ENCODE data around the gene ASCC2.

The ASCC2 gene

DNA sequence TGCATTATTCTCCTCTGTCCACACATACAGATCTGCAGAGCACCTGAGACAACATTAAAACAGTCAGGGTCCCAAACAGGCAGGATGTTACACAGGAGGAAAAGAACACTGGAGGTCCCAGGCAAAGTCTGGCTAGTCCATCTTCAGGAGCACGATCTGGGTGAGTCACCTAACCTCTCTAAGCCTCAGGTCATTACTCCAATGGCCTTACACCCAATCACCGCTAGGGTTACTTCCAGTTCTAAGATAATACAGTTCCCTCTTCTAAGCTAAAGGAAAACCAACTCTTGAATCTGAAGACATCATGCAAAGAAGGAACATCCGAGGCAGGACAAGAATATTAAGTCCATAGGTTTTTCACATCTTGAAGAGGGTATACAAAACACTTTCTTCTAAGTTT is 24.5 kb downstream of the ASCC2 start (continued):
- TF ChIP-seq TSHZ2 (CRISPR knock-in tag; IDR thresholded peaks at IDR 0.05): no peak

DNA sequence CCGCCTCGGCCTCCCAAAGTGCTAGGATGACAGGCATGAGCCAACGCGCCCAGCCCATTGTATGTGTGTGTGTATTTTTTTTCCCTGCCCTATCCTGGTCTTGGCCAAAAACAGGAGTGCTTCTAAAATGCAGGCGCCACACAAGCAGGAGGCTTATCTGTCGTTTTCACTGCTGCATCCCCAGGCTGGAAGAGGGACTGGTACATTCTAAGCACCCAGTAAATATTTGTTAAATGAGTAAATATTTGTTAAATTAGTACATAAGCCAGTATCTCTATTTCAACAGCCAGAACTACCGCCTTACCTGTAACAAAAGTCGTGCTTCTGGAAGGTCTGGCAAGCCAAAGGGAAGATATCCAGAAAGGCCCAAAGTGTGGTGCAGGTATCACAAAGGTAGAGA is 24.9 kb downstream of the ASCC2 start:
- no peak for ATAC-seq
- TF ChIP-seq ESRRG (CRISPR knock-in tag; IDR thresholded peaks at IDR 0.05) (no peak), RARB (CRISPR knock-in tag; IDR thresholded peaks at IDR 0.05) (no peak), CSDC2 (CRISPR knock-in tag; IDR thresholded peaks at IDR 0.05) (no peak), ARNTL (CRISPR knock-in tag; IDR thresholded peaks at IDR 0.05; ENCODE audit: borderline replicate concordance, low read depth) (no peak), TOX (CRISPR knock-in tag; IDR thresholded peaks at IDR 0.05; ENCODE audit: borderline replicate concordance) (no peak), ZFP30 (CRISPR knock-in tag; IDR thresholded peaks at IDR 0.05) (no peak), ZFP3 (CRISPR knock-in tag; IDR thresholded peaks at IDR 0.05) (no peak), TSHZ2 (CRISPR knock-in tag; IDR thresholded peaks at IDR 0.05) (no peak), PPARA (CRISPR knock-in tag; IDR thresholded peaks at IDR 0.05; ENCODE audit: borderline replicate concordance) (no peak), ZNF70 (CRISPR knock-in tag; IDR thresholded peaks at IDR 0.05) (no peak), ZNF8 (CRISPR knock-in tag; IDR thresholded peaks at IDR 0.05) (no peak), TCF4 (CRISPR knock-in tag; IDR thresholded peaks at IDR 0.05; ENCODE audit: borderline replicate concordance) (no peak), OSR1 (CRISPR knock-in tag; IDR thresholded peaks at IDR 0.05) (no peak)
- TF ChIP-seq, protein P1, sequence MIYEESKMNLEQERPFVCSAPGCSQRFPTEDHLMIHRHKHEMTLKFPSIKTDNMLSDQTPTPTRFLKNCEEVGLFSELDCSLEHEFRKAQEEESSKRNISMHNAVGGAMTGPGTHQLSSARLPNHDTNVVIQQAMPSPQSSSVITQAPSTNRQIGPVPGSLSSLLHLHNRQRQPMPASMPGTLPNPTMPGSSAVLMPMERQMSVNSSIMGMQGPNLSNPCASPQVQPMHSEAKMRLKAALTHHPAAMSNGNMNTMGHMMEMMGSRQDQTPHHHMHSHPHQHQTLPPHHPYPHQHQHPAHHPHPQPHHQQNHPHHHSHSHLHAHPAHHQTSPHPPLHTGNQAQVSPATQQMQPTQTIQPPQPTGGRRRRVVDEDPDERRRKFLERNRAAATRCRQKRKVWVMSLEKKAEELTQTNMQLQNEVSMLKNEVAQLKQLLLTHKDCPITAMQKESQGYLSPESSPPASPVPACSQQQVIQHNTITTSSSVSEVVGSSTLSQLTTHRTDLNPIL (CRISPR knock-in tag; IDR thresholded peaks at IDR 0.05; ENCODE audit: low read depth): no peak

DNA sequence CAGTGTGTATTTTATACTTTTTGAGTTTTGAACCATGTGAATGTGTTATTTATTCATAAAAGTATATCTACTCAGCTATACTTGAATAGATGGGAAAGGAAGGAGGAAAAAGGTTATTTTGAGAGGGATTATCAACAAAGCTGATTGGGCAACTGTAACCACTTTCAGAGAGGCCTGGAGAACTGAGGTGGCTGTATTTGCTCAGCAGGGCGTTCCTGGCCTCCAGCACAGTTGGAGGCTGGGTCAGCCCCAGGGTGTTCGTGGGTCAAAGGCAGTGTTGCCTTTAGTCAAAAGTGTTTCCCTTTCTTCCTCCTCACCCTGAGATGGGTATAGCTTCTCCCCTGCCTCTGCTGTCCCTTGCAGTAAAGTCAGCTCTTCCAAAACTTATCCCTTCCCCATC is 26.7 kb downstream of the ASCC2 start:
- TF ChIP-seq ZNF70 (CRISPR knock-in tag; IDR thresholded peaks at IDR 0.05) (no peak), BACH2 (CRISPR knock-in tag; IDR thresholded peaks at IDR 0.05; ENCODE audit: borderline replicate concordance) (no peak)
- no peak for ATAC-seq

DNA sequence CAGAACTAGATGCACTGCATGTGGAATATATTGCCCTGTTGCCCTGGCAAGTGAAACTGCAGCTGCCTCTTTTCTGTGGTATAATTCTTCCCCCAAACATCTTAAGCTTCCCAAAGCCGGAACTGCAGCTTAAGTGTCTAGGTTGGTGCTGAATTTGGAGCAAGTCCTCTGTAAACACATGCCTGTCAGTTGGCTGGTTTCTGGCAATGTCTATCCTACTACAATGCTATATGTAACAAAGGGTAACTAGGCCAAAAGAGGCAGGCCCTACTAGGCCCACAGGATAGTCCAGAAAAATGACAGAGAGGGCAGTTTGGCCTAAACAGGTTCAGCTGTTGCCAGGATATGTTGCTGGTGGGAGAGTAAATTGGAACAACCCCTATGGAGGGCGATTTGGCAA is 27.9 kb downstream of the ASCC2 start:
- ATAC-seq: no peak
- TF ChIP-seq ZFP3 (CRISPR knock-in tag; IDR thresholded peaks at IDR 0.05): no peak
- no peak for TF ChIP-seq RARB (CRISPR knock-in tag; IDR thresholded peaks at IDR 0.05)
- TF ChIP-seq, protein P1 (CRISPR knock-in tag; IDR thresholded peaks at IDR 0.05; ENCODE audit: low read depth): no peak
- no peak for TF ChIP-seq ZNF8 (CRISPR knock-in tag; IDR thresholded peaks at IDR 0.05)
- no peak for TF ChIP-seq SNAI2 (CRISPR knock-in tag; IDR thresholded peaks at IDR 0.05)
- no peak for TF ChIP-seq ARNTL (CRISPR knock-in tag; IDR thresholded peaks at IDR 0.05; ENCODE audit: borderline replicate concordance, low read depth)

GRCh38 chr22:29806196-29806595 is 31.9 kb downstream of the ASCC2 start:
- no peak for TF ChIP-seq SNAI2 (CRISPR knock-in tag; IDR thresholded peaks at IDR 0.05)
- TF ChIP-seq PPARA (CRISPR knock-in tag; IDR thresholded peaks at IDR 0.05; ENCODE audit: borderline replicate concordance): no peak
- TF ChIP-seq CSDC2 (CRISPR knock-in tag; IDR thresholded peaks at IDR 0.05): no peak
- no peak for TF ChIP-seq ESRRG (CRISPR knock-in tag; IDR thresholded peaks at IDR 0.05)
- no peak for TF ChIP-seq PATZ1 (CRISPR knock-in tag; IDR thresholded peaks at IDR 0.05; ENCODE audit: borderline replicate concordance)
- TF ChIP-seq ARNTL (CRISPR knock-in tag; IDR thresholded peaks at IDR 0.05; ENCODE audit: borderline replicate concordance, low read depth): no peak
- no peak for TF ChIP-seq TSHZ2 (CRISPR knock-in tag; IDR thresholded peaks at IDR 0.05)
- TF ChIP-seq TCF4 (CRISPR knock-in tag; IDR thresholded peaks at IDR 0.05; ENCODE audit: borderline replicate concordance): no peak
- ATAC-seq: no peak

All from SK-N-SH treated with all-trans-retinoic acid at 6 μM for 48 hours (cell line).